Caki2 (cell line): Measurements from ENCODE around the gene YIPF3. TPM values are rescaled to one million over a fixed set of nuclear protein-coding genes. Genes with fewer than 3 reads are reported as not detected.
A peak's percentile ranks its signal among the peaks of the same experiment; 100 is the strongest.
"Not testable (repeated sequence)": the region's sequence is repeated elsewhere in the genome, so short reads cannot be mapped to it uniquely, and the experiment has no call there.

Experiments used
- DNase-seq: peaks from one replicate; pipeline ENCODE4 v3.0.0-alpha.2; 2015; ENCODE audit warnings: low read depth
- in situ Hi-C: cut with HindIII; loops from 2 replicates; pipeline ENCODE4 v1.10.0; 2016; ENCODE audit warnings: low sequenced_read_pairs, low pct_unique_long_range_greater_than_20kb, mixed read lengths
- total RNA-seq: library from RNA; depleted of rRNA; stranded (reverse); fragments of >200 nt; shearing (Covaris generic); gene quantifications from 2 replicates; pipeline ENCODE4 v1.2.3, GENCODE V29; 2014; ENCODE audit warnings: low replicate concordance

The YIPF3 gene
- total RNA-seq, 1 experiment from 2014 or later = 127 TPM

DNA sequence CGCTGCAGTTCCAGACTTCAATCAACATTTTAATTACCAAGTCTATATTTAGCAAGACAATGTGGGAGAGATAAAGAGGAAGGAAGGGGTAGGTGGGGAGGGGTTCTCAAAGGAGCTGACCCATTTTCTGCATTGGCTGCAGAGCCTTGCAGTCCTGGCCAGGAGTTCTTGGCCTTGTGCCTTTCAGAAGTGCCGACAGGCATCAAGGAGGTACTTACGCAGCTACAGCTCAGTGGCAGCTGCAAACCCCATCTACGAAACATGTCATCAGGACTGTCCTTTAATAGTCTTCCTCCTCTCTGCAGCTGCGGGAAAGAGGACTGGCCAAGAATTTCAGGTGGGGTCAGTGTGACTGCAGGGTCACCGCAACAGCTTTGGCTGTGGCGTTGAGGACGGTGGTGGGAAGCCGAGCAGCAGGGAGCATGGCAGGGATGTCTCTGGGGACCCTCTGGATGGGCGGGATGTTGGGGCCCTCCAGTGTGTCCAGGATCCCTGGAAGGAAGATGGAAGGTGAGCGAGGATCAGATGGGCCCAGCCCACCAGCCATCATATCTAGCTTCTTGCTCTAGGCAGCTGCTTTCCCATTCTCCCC is 4.8 kb downstream of the YIPF3 start:
- no peak for DNase-seq
- in situ Hi-C loops = no loop called here

DNA sequence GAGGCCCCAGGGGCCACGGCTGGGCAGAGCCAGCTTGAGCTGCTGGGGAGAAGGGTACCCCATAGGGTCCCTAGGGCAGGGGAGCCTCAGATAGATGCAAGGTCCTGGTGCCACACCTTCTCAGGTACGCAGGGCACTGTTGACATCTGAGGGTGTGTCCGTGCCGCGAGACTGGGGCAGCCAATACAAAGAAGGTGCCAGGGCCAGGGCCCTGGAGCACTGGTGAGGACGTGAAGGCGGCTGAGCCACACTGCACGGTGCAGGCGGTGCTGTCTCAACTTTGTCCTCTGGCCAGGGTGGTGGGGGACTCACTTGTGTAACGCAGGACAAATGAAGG is 5.9 kb downstream of the YIPF3 start:
- DNase-seq = no peak
- in situ Hi-C loops = no loop called here

DNA sequence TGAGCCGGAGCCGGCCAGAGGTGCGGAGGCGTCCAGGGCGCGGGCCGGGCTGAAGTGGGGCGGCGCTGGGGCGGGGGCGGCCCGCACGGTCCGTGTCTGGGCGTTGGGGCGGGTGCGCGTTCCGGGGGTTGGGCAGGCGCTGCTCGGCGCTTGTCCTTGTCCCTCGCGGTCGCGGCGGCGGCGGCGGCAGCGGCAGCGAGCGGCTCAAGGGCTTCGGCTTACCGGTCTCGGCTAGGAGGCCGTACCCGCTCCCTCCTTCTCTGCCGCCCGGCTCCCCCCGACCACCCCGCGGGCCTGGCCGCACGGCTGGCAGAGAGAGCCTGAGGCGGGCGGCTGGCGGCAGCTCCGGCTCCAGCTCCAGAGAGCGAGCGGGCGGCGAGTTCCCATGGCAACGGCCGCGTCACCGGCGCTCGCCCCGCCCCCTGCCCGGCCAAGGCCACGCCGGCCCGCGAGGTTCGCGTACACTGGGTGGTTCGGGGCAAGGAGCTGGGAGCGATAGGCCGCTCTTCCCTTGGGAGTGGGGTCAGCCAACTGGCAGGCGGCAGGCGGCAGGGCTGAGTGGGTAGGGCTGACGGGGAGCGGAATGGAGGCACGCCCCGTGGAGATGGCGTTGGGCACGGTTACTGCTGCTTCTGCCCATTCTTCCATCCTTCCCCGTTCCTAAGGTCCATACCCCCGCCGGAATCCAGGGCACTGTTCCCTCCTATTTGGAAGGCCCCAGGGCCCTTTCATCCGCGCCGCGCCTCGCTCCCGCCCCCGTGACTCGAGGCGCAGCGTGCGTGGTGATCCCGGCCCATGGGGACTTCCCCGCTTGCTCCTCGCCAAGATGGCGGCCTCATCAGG is 6.5 kb downstream of the YIPF3 start, which contains the start of gene LRRC73:
Gene LRRC73, minus strand, starts transcription at position 363 of the 843 bp plus-strand sequence. CDS start 561 bp downstream, outside the sequence.
- peak; percentile 86 for DNase-seq
- in situ Hi-C loops = no loop called here

DNA sequence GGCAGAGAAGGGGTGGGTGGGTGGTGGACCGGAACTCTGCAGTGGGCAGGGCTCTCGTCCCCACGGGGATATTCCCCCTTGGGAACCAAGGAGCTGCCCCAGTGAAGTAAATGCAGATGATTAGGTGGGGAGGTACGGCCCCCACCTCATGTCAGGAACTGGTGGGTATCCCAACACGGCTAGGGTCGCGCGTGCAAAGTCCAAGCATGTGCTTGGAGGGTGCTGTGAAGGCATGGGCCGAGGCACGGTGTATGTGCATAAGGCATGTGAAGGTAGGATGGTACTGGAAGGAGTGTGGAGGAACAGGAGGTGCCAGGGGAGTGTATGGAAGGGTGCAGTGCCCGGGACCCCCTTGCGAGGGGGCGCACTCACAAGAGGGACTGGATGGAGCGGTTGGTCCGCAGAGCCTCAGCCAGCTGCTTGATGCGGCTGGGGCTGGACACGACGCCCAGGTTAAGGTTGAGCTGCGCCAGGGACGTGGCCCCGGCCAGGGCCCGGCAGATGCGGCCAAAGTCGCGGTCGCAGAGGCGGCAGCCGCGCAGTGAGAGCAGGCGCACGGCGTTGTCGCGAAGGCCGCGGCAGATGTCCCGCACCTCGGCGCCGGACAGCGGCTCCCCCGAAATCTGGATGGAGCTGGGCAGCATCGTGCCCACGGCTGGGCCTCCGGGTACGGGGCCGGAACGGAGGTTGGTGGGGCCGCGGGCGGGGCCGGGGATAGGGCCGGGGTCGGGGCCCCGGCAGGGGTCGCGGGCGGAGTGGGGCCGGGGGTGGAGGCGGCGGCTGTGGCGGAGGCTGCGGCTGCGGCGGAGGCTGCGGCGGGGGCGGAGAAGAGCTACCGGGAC is 7.4 kb downstream of the YIPF3 start:
- DNase-seq = no peak
- in situ Hi-C loops = no loop called here

DNA sequence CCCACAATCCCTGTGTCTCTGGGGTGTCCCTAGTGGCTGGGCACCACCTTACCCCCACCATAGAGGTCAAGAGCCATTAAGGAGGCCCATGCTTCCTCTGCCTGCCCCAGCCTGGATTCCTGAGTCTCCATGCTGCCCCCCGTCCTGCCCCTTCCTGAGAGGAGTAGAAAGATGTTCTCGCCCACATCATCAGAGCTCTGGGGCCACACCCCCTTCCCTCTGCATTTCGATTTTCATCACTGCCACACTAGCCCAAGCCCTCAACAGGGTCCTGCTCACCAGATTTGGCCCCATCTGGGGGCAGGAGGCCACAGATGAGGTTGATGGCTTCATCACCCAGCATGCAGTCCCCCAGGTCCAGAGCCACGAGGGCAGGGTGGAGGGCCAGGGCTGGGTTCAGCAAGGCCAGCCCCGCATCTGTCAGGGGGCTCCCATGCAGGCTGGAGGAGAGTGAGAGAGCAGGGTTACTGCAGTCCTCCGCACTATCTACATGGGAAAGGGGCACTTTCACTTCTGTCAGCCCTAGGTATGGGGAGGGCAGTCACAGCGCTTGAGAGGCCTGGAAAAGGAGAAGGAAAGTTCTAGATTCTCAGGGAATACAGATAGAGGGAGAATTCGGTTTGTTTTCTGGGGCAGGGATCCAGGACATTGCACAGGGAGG is 8.1 kb downstream of the YIPF3 start:
- no peak for DNase-seq
- in situ Hi-C loops = no loop called here

DNA sequence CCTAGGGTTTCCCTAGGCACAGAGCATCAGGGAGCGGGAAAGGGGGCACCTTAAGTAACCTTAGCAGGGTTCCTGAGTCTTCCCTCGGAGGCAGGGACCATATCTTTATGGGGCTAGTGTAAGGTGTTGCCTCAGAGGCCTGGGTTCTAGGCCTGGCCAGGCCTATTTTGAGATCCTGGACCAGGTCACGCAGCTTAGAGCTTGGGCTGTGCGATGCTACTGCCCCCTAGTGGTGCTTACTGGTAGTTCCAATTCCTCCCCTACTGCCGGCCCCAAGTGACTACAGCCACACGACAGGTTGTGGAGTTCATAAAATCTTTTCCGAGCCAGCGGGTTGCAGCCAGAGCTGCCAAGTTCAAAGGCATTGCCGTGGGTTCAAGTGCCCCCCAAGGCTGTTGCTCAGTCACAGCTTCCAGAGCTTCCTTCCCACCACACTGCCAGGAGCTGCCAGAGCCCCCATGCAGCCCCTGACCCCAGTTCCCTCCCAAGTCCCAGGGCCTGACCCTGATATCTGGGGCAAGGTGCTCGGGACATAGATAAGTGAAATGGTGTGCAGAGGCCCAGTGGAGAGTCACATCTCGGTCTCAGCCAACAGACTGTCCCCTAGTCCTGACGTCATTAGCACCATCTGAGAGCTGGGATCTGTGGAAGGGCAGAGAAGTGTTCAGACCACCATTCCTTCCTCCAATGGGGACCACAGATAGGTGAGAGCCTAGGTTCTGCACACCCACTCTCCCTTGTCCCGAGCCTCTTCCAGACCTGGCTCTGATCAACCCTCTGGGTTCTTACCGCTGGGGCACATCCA is 9.9 kb downstream of the YIPF3 start:
- peak; percentile 67 for DNase-seq
- in situ Hi-C loops = no loop called here

DNA sequence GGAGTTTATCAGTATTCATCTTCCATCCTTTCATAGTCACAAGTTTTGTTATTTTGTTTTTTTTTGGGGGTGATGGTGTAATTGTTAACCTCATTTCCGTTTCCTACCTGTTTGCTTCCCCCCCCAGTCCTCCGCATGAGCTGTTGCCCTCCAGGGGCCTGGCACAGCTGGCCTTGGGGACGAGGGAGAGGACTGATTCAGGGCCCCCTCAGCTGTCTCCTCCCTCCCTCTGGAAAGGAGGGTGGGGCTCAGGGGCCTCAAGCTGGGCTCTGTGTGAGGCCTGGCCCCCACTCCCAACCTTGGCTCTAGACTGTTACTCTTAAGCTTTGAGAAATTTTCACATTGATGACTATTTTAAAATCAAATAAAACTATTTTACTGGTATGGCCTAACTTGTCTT is 10.6 kb downstream of the YIPF3 start:
- in situ Hi-C loops = no loop called here

DNA sequence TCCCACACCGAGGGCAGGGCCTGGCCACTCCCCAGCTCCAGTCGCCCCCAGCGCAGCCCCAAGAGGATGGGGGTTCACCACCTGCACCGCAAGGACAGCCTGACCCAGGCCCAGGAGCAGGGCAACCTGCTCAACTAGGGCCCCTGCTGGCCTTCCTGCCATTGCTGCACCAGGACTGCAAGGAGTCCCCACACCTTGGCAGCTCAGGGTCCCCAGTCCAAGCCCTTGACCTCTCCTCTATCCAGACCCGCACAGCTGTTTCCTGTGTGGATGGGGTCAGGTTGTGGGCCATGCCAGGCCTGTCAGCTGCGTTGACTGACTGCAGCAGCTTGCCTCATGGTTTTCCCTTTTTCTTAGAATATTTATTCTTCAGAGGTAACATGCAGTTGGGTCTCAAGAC is 11.0 kb downstream of the YIPF3 start:
- in situ Hi-C loops = no loop called here
- no peak for DNase-seq

More for the DNA sequence above, 10.6 kb downstream of the YIPF3 start:
- no peak for DNase-seq

DNA sequence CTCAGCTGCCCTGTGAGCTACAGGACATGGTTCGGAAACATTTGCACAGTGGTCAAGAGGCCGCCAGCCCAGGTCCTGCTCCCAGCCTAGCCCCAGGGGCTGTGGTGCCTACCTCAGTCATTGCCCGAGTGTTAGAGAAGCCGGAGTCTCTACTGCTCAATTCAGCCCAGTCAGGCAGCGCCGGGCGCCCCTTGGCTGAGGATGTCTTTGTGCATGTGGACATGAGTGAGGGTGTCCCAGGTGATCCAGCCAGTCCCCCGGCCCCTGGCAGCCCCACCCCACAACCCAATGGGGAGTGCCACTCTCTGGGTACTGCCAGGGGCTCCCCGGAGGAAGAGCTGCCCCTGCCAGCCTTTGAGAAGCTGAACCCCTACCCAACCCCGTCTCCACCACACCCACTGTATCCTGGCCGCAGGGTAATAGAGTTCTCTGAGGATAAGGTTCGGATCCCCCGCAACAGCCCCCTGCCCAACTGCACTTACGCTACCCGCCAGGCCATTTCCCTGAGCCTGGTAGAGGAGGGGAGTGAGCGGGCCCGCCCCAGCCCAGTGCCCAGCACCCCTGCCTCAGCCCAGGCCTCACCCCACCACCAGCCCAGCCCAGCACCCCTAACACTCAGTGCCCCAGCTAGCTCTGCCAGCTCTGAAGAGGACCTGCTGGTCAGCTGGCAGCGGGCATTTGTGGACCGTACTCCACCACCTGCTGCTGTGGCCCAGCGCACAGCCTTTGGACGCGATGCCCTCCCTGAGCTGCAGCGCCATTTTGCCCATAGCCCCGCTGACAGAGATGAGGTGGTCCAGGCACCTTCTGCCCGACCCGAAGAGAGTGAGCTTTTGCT is 11.8 kb downstream of the YIPF3 start:
- DNase-seq = no peak
- in situ Hi-C loops = no loop called here

DNA sequence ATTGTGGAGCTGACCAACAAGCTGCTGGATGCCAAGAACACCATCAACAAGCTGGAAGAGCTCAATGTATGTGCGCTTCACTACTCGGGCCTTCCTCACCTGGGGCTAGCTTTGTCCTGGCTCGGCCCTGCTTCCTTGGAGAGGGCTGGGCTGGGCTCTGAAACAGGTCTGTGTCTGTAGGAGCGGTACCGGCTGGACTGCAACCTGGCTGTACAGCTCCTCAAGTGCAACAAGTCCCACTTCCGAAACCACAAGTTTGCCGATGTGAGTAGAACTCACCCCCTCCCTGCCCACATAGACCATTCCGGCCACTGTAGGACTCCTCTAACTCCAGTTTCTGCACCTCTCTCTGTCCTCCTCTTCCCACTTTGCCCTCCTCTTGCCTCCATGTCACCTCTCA is 13.3 kb downstream of the YIPF3 start:
- in situ Hi-C loops = no loop called here
- no peak for DNase-seq

DNA sequence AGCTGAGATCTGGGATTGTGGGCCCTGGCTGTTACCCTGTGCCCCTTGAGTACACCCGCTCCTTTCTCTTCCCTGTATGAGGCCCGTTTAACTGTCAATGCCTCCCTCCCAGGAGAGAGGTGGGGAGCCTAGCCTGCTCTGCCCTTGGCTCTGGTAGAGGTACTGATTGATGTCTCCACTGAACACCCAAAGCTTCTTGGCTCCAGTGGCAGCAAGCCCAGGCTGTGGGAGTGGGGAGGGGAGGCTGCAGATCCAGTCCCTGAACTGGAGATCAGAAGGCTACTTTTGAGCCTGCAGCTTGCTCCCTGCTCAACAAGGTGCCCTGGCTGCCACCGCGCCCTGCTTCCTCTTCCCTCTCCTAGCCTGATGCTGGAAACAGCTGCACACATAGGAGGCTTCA is 14.1 kb downstream of the YIPF3 start:
- in situ Hi-C loops = no loop called here
- DNase-seq = no peak

DNA sequence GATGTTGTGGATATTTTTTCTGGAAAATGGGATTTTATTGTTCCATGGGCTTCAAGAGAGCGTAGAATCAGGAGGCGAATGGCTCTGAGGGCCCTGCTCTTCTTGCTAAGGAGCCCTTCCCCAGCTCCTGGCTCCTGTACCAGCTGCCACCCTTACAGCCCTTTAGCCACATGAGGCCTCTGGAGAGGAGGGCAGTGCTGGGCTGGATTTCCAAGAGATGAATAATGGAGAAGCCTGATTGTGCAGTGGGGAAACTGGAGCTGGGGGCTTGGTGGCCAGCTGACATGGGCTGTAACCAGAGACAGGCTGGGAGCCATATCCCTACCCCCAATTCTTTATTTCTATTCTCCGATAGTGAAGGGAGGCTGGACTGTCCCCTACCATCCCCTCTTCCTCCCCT is 15.8 kb downstream of the YIPF3 start:
- in situ Hi-C loops = no loop called here
- no peak for DNase-seq

DNA sequence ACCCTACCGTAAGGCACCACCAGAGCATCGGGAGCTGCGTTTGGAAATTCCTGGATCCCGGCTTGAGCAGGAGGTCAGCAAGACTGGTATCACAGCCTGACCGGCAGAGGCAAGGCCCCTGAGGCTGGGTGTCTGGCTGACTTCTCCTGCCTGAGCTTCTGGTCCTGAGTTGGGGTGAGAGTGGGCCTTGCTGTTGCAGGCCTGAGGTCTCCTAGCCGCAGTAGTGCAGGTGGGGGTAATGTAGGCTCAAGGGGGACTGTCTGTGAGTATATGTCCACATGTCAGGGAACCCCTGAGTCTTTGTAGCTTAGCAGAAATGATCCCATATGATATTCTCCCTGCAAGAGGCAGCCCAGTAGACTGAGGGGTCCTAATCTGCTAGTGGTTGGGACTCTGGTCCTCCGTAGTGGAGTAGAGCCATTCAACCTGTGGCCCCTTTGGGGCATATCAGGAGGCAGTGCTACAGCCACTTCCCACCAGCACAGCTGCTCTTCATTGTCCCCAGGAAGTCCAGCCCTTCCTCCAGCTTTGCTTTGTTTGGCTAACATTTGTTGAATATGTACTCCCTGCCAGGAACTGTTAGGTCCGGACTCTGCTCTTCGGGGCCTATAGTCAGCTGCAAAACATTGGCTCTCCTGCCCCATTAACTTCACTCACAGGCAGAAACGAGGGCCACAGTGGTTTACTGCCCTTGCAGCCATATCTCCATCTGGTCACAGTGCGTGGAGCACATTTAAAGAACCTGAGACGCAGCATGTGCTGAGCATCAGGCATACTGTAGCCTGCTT is 17.5 kb downstream of the YIPF3 start:
- in situ Hi-C loops = no loop called here
- no peak for DNase-seq

DNA sequence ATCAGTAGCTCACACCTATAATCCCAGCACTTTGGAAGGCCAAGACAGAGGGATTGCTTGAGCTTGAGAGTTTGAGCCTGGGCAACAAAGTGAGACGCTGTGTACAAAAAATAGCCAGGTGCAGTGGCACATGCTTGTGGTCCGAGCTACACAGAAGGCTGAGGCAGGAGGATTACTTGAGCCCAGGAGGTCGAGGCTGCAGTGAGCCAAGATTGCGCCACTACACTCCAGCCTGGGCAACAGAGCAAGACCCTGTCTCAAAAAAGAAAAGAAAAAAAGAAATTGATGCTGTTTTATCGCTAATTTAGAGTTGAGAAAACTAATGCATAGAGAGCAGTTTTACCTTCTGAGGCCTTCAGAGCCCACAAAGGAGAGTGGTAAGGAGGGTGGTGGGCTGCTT is 18.4 kb downstream of the YIPF3 start:
- DNase-seq, in situ Hi-C loops: not testable (repeated sequence)

DNA sequence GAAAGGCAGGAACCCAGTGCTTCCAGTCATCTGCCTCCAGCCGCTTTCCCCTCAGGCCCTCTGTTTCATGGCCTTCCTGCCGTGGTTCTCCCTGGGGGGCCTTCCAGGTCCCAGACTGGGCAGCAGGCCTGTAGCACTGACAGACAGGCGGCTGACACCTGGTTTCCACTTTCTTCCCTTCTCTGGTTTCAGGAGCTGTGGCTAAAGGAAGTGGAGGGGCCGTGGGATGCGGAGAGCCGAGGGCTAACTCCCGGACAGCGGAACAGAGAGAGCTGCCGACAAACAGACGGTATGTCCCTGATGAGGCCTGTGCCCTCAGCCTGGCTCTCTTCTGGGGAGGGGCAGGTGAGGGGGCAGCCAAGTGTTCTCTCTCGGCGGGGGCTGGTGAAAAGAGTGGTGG is 19.0 kb downstream of the YIPF3 start:
- in situ Hi-C loops = no loop called here
- no peak for DNase-seq

DNA sequence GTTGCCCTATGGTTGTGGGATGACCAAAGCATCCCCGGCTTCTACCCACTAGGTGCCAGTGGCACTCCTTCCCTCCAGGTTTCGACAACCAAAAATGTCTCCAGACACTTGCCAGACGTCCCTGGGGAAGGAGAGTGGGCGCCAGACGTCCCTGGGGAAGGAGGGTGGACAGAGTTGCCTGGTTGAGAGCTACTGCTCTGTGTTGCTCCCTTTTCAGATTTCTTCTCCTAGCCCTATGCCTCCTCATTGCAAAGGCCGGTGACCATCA is 19.7 kb downstream of the YIPF3 start:
- DNase-seq = no peak
- in situ Hi-C loops = no loop called here
